SJCRH30 (cell line): Measurements from ENCODE around the gene ALG11. TPM values are rescaled to one million over a fixed set of nuclear protein-coding genes. Genes with fewer than 3 reads are reported as not detected.
A peak's percentile ranks its signal among the peaks of the same experiment; 100 is the strongest.
"Not testable (repeated sequence)": the region's sequence is repeated elsewhere in the genome, so short reads cannot be mapped to it uniquely, and the experiment has no call there.

Source experiments
- DNase-seq, 2 experiments: peaks; one replicate each; pipeline ENCODE4 v3.0.0-alpha.2; 2015 to 2020
- H3K27ac ChIP-seq: fragments of 250-450 bp; sonication (Bioruptor Pico); 2 replicates; pipeline ENCODE4 v1.5.1; 2020; ENCODE audit warnings: mild to moderate bottlenecking, moderate library complexity
- H3K27me3 ChIP-seq: fragments of 250-450 bp; sonication (Bioruptor Pico); 2 replicates; pipeline ENCODE4 v1.5.1; 2020; ENCODE audit warnings: mild to moderate bottlenecking, moderate library complexity
- H3K36me3 ChIP-seq: fragments of 250-450 bp; sonication (Bioruptor Pico); 2 replicates; pipeline ENCODE4 v1.5.1; 2020; ENCODE audit warnings: mild to moderate bottlenecking, moderate library complexity
- H3K4me1 ChIP-seq: fragments of 250-450 bp; sonication (Bioruptor Pico); 2 replicates; pipeline ENCODE4 v1.5.1; 2020; ENCODE audit warnings: mild to moderate bottlenecking, moderate library complexity
- H3K4me3 ChIP-seq: fragments of 250-450 bp; sonication (Bioruptor Pico); 2 replicates; pipeline ENCODE4 v1.5.1; 2020; ENCODE audit warnings: mild to moderate bottlenecking, moderate library complexity
- H3K9me3 ChIP-seq: fragments of 250-450 bp; sonication (Bioruptor Pico); replicated peaks from 2 replicates; pipeline ENCODE4 v1.5.1; 2020; ENCODE audit warnings: mild to moderate bottlenecking, moderate library complexity
- total RNA-seq: library from RNA; depleted of rRNA; stranded (reverse); fragments of >200 nt; shearing (Covaris generic); gene quantifications from 2 replicates; pipeline ENCODE4 v1.2.3, GENCODE V29; 2014; rRNA removed

Gene ALG11
- total RNA-seq, 1 experiment from 2014 or later = 28.8 TPM

GRCh38 chr13:52033039-52033438 lies 20.8 kb downstream of the ALG11 start:
- no peak overlapping the region for H3K4me3 ChIP-seq
- H3K36me3 ChIP-seq = peaks cover 16% of the 10 kb centered on the region
- no peaks in the 10 kb centered on the region for H3K9me3 ChIP-seq
- H3K27ac ChIP-seq = no peak overlapping the region
- DNase-seq = no peak
- H3K4me1 ChIP-seq = no peaks in the 10 kb centered on the region
- H3K27me3 ChIP-seq = no peaks in the 10 kb centered on the region

GRCh38 chr13:52034616-52035226 lies 22.5 kb downstream of the ALG11 start:
- Histone ChIP-seq H3K4me1 (no peaks in the 10 kb centered on the region), H3K27me3 (no peaks in the 10 kb centered on the region), H3K4me3 (no peak overlapping the region), H3K27ac (no peak overlapping the region), H3K9me3 (no peaks in the 10 kb centered on the region), H3K36me3 (no peaks in the 10 kb centered on the region; the same call in 1 of the 2 replicates)
- DNase-seq = no peak

- Histone ChIP-seq H3K9me3 (no peaks in the 10 kb centered on the region), H3K36me3 (no peaks in the 10 kb centered on the region), H3K4me3 (no peak overlapping the region), H3K4me1 (no peaks in the 10 kb centered on the region), H3K27ac (no peak overlapping the region), H3K27me3 (no peaks in the 10 kb centered on the region)
- DNase-seq = no peak
These were observed 23.8 kb downstream of the ALG11 start for GRCh38 chr13:52036037-52036436.

- Histone ChIP-seq H3K9me3 (0 out of 2 replicates have a peak, but pooled peaks cover 4% of the 10 kb centered on the region), H3K27me3 (no peaks in the 10 kb centered on the region), H3K27ac (no peak overlapping the region), H3K36me3 (no peaks in the 10 kb centered on the region), H3K4me1 (no peaks in the 10 kb centered on the region), H3K4me3 (no peak overlapping the region)
- no peak for DNase-seq
These were observed 31.5 kb downstream of the ALG11 start for GRCh38 chr13:52043675-52044074.

GRCh38 chr13:52047463-52047862 lies 35.3 kb downstream of the ALG11 start:
- Histone ChIP-seq H3K27ac (no peak overlapping the region), H3K4me3 (no peak overlapping the region), H3K4me1 (no peaks in the 10 kb centered on the region), H3K9me3 (no peaks in the 10 kb centered on the region), H3K27me3 (no peaks in the 10 kb centered on the region), H3K36me3 (no peaks in the 10 kb centered on the region)
- no peak for DNase-seq

GRCh38 chr13:52048516-52048915 lies 36.3 kb downstream of the ALG11 start:
- no peak overlapping the region for H3K27ac ChIP-seq
- H3K36me3 ChIP-seq = no peaks in the 10 kb centered on the region
- DNase-seq = no peak
- no peaks in the 10 kb centered on the region for H3K4me1 ChIP-seq
- no peak overlapping the region for H3K4me3 ChIP-seq
- no peaks in the 10 kb centered on the region for H3K27me3 ChIP-seq
- no peaks in the 10 kb centered on the region for H3K9me3 ChIP-seq

GRCh38 chr13:52051400-52051799 lies 39.2 kb downstream of the ALG11 start:
- Histone ChIP-seq H3K4me3 (no peak overlapping the region), H3K36me3 (no peaks in the 10 kb centered on the region), H3K27me3 (no peaks in the 10 kb centered on the region), H3K27ac (no peak overlapping the region), H3K9me3 (no peaks in the 10 kb centered on the region), H3K4me1 (no peaks in the 10 kb centered on the region)
- DNase-seq = no peak

GRCh38 chr13:52053460-52053859 lies 41.3 kb downstream of the ALG11 start:
- H3K27ac ChIP-seq = no peak overlapping the region
- no peak for DNase-seq
- H3K4me3 ChIP-seq = no peak overlapping the region
- no peaks in the 10 kb centered on the region for H3K27me3 ChIP-seq
- no peaks in the 10 kb centered on the region for H3K4me1 ChIP-seq
- no peaks in the 10 kb centered on the region for H3K9me3 ChIP-seq
- no peaks in the 10 kb centered on the region for H3K36me3 ChIP-seq

- H3K4me3 ChIP-seq, H3K27ac ChIP-seq, DNase-seq, H3K9me3 ChIP-seq, H3K36me3 ChIP-seq, H3K4me1 ChIP-seq, H3K27me3 ChIP-seq: not testable (repeated sequence)
These were observed 48.9 kb downstream of the ALG11 start for GRCh38 chr13:52061064-52061463.

GRCh38 chr13:52061587-52061986 lies 49.4 kb downstream of the ALG11 start:
- no peak overlapping the region for H3K4me3 ChIP-seq
- no peak overlapping the region for H3K27ac ChIP-seq
- no peak for DNase-seq
- H3K4me1 ChIP-seq = no peaks in the 10 kb centered on the region
- no peaks in the 10 kb centered on the region for H3K36me3 ChIP-seq
- H3K27me3 ChIP-seq = no peaks in the 10 kb centered on the region
- H3K9me3 ChIP-seq = no peaks in the 10 kb centered on the region; the same call in 1 of the 2 replicates

GRCh38 chr13:52067237-52067636 lies 55.0 kb downstream of the ALG11 start:
- Histone ChIP-seq H3K27me3 (no peaks in the 10 kb centered on the region), H3K9me3 (peaks cover 7% of the 10 kb centered on the region), H3K27ac (no peak overlapping the region), H3K36me3 (no peaks in the 10 kb centered on the region), H3K4me1 (peaks cover 8% of the 10 kb centered on the region), H3K4me3 (no peak overlapping the region)
- peak in 1 of 2 experiments; percentile 10 for DNase-seq

GRCh38 chr13:52070929-52071523 lies 58.8 kb downstream of the ALG11 start:
- Histone ChIP-seq H3K27me3 (no peaks in the 10 kb centered on the region), H3K36me3 (no peaks in the 10 kb centered on the region), H3K4me3 (no peak overlapping the region), H3K4me1 (peaks cover 8% of the 10 kb centered on the region), H3K9me3 (peaks cover 7% of the 10 kb centered on the region), H3K27ac (no peak overlapping the region)
- peak; percentile 50 to 55 for DNase-seq

Other genes with a start within 250 kb of the ALG11 start
- 1.1 and 2.4 TPM in 2 replicates for gene DHRS12, start 208.2 kb upstream of the ALG11 start, total RNA-seq
- not detected in 2 replicates for gene TMEM272, start 167.2 kb upstream of the ALG11 start, total RNA-seq
- not detected in 2 replicates for gene CCDC70, start 150.4 kb upstream of the ALG11 start, total RNA-seq
- 1.8 TPM in 2 replicates for gene ATP7B, start 948 bp upstream of the ALG11 start, total RNA-seq
- gene UTP14C, start 12.3 kb downstream of the ALG11 start, total RNA-seq = 17.0 and 17.7 TPM in 2 replicates
- not detected in 2 replicates for gene NEK5, start 116.7 kb downstream of the ALG11 start, total RNA-seq
- gene NEK3, start 147.2 kb downstream of the ALG11 start, total RNA-seq = 10.3 and 10.9 TPM in 2 replicates